SK-N-SH treated with all-trans-retinoic acid at 6 μM for 48 hours (cell line): ENCODE results near the gene HRH1.

ENCODE experiments used
- ATAC-seq: fragments of 200-7000 bp; cut with Tn5 transposase; 3 replicates; pipeline ENCODE4 v1.9.1; 2020; ENCODE audit warnings: mild to moderate bottlenecking, moderate library complexity
- ARNTL ChIP-seq: fragments of 450-650 bp; formaldehyde crosslinking; IDR thresholded peaks from 2 replicates; pipeline ENCODE4 v1.5.0; 2020; ENCODE audit warnings: low read depth, mild to moderate bottlenecking, moderate library complexity, borderline replicate concordance
- BACH2 ChIP-seq: fragments of 250-450 bp; sonication (Bioruptor Pico); IDR thresholded peaks from 2 replicates; pipeline ENCODE4 v1.9.0; 2021; ENCODE audit warnings: mild to moderate bottlenecking, borderline replicate concordance
- CSDC2 ChIP-seq: fragments of 250-450 bp; sonication (Bioruptor Pico); IDR thresholded peaks from 2 replicates; pipeline ENCODE4 v1.5.0; 2020; ENCODE audit warnings: mild to moderate bottlenecking, moderate library complexity
- ESRRG ChIP-seq: fragments of 250-450 bp; sonication (Bioruptor Pico); IDR thresholded peaks from 2 replicates; pipeline ENCODE4 v1.6.1; 2021; ENCODE audit warnings: mild to moderate bottlenecking
- ISL1 ChIP-seq: fragments of 250-450 bp; sonication (Bioruptor Pico); IDR thresholded peaks from 2 replicates; pipeline ENCODE4 v2.1.2; 2022; ENCODE audit warnings: mild to moderate bottlenecking, moderate library complexity
- OSR1 ChIP-seq: fragments of 250-450 bp; sonication (Bioruptor Pico); IDR thresholded peaks from 2 replicates; pipeline ENCODE4 v1.8.0; 2022; ENCODE audit warnings: moderate library complexity, mild to moderate bottlenecking, inconsistent platforms
- PPARA ChIP-seq: fragments of 250-450 bp; sonication (Bioruptor Pico); IDR thresholded peaks from 2 replicates; pipeline ENCODE4 v1.5.0; 2020; ENCODE audit warnings: mild to moderate bottlenecking, borderline replicate concordance
- RARB ChIP-seq: fragments of 250-450 bp; sonication (Bioruptor Pico); IDR thresholded peaks from 2 replicates; pipeline ENCODE4 v1.8.0; 2021; ENCODE audit warnings: mild to moderate bottlenecking, moderate library complexity
- SNAI2 ChIP-seq: fragments of 250-450 bp; sonication (Bioruptor Pico); IDR thresholded peaks from 2 replicates; pipeline ENCODE4 v1.5.0; 2020; ENCODE audit warnings: mild to moderate bottlenecking, moderate library complexity
- TCF4 ChIP-seq: fragments of 250-450 bp; sonication (Bioruptor Pico); IDR thresholded peaks from 2 replicates; pipeline ENCODE4 v1.8.0; 2021; ENCODE audit warnings: mild to moderate bottlenecking, moderate library complexity, borderline replicate concordance
- TOX ChIP-seq: fragments of 250-450 bp; sonication (Bioruptor Pico); IDR thresholded peaks from 2 replicates; pipeline ENCODE4 v1.8.0; 2021; ENCODE audit warnings: mild to moderate bottlenecking, moderate library complexity, borderline replicate concordance
- ZC3H10 ChIP-seq: fragments of 250-450 bp; sonication (Bioruptor Pico); IDR thresholded peaks from 2 replicates; pipeline ENCODE4 v1.5.1; 2021; ENCODE audit warnings: mild to moderate bottlenecking, moderate library complexity
- ZFP30 ChIP-seq: fragments of 450-650 bp; formaldehyde crosslinking; IDR thresholded peaks from 2 replicates; pipeline ENCODE4 v1.5.0; 2022; ENCODE audit warnings: mild to moderate bottlenecking, moderate library complexity
- ZNF565 ChIP-seq: fragments of 450-650 bp; formaldehyde crosslinking; conservative IDR thresholded peaks from 2 replicates; pipeline ENCODE4 v1.5.0; 2020; ENCODE audit warnings: low read depth, mild to moderate bottlenecking, moderate library complexity
- ZNF70 ChIP-seq: fragments of 450-650 bp; formaldehyde crosslinking; IDR thresholded peaks from 2 replicates; pipeline ENCODE4 v1.5.0; 2020; ENCODE audit warnings: mild to moderate bottlenecking, moderate library complexity
- ZNF8 ChIP-seq: fragments of 450-650 bp; formaldehyde crosslinking; IDR thresholded peaks from 2 replicates; pipeline ENCODE4 v1.5.0; 2020; ENCODE audit warnings: mild to moderate bottlenecking, moderate library complexity
- TF ChIP-seq, protein P1 (sequence below): fragments of 250-450 bp; sonication (Bioruptor Pico); IDR thresholded peaks from 2 replicates; pipeline ENCODE4 v1.5.1; 2021; ENCODE audit warnings: mild to moderate bottlenecking, moderate library complexity
- TF ChIP-seq, protein P2 (sequence below): fragments of 250-450 bp; sonication (Bioruptor Pico); IDR thresholded peaks from 2 replicates; pipeline ENCODE4 v1.8.0; 2021; ENCODE audit warnings: low read depth, mild to moderate bottlenecking, moderate library complexity, borderline replicate concordance
- TF ChIP-seq, protein P3 (sequence below): fragments of 250-450 bp; sonication (Bioruptor Pico); IDR thresholded peaks from 2 replicates; pipeline ENCODE4 v1.5.0; 2020; ENCODE audit warnings: mild to moderate bottlenecking, moderate library complexity
- TF ChIP-seq, protein P4 (sequence below): fragments of 250-450 bp; sonication (Bioruptor Pico); IDR thresholded peaks from 2 replicates; pipeline ENCODE4 v1.5.1; 2020; ENCODE audit warnings: low read depth, mild to moderate bottlenecking, moderate library complexity
- TF ChIP-seq, protein P5 (sequence below): fragments of 250-450 bp; sonication (Bioruptor Pico); IDR thresholded peaks from 2 replicates; pipeline ENCODE4 v1.8.0; 2020; ENCODE audit warnings: mild to moderate bottlenecking, moderate library complexity, borderline replicate concordance

Gene HRH1

DNA sequence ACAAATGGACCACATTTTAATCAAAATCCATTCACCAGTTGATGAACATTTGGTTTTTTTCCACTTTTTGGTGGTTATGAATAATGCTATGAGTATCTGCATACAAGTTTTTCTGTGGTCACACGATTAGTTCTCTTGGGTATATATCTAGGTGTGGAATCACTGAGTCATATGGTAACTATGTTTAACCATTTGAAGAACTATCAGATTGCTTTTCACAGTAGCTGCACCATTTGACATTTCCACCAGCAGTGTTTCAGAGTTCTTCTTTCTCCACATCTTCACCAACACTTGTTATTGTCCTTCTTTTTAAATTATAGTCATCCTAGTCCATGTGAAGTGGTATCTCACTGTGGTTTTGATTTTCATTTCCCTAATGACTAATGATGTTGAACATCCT lies 84.6 kb downstream of the HRH1 start:
- peak; percentile 40 for TF ChIP-seq ISL1 (CRISPR knock-in tag)
- TF ChIP-seq OSR1 (CRISPR knock-in tag): no peak
- ATAC-seq: peak; percentile 69

DNA sequence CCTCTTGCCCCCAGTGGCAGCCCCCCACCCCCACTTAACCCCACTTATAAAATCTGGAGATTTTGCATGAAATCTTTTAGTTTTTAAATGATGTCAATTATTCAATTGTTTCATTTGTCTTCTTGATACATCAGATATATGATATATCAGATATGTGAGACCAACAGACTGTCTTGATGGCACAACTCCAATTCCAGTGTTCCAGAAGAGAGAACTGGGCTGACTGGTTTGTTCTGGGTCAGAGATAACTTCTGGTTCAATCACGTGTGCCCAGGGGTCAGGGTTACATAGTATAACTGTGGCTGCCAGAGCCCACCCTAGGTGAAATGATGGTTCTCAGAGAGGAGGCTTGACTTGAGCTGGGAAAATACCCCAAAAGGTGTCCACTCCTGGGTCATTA lies 85.5 kb downstream of the HRH1 start:
- TF ChIP-seq ZNF565: no peak
- no peak for TF ChIP-seq SNAI2 (CRISPR knock-in tag)
- TF ChIP-seq TCF4 (CRISPR knock-in tag): no peak
- TF ChIP-seq, protein P1, sequence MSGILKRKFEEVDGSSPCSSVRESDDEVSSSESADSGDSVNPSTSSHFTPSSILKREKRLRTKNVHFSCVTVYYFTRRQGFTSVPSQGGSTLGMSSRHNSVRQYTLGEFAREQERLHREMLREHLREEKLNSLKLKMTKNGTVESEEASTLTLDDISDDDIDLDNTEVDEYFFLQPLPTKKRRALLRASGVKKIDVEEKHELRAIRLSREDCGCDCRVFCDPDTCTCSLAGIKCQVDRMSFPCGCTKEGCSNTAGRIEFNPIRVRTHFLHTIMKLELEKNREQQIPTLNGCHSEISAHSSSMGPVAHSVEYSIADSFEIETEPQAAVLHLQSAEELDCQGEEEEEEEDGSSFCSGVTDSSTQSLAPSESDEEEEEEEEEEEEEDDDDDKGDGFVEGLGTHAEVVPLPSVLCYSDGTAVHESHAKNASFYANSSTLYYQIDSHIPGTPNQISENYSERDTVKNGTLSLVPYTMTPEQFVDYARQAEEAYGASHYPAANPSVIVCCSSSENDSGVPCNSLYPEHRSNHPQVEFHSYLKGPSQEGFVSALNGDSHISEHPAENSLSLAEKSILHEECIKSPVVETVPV (CRISPR knock-in tag): no peak
- no peak for TF ChIP-seq ZNF8 (CRISPR knock-in tag)
- no peak for TF ChIP-seq ESRRG
- no peak for TF ChIP-seq PPARA (CRISPR knock-in tag)
- TF ChIP-seq ZFP30 (CRISPR knock-in tag): no peak
- TF ChIP-seq ZNF70 (CRISPR knock-in tag): no peak
- TF ChIP-seq ARNTL (CRISPR knock-in tag): no peak
- no peak for ATAC-seq

DNA sequence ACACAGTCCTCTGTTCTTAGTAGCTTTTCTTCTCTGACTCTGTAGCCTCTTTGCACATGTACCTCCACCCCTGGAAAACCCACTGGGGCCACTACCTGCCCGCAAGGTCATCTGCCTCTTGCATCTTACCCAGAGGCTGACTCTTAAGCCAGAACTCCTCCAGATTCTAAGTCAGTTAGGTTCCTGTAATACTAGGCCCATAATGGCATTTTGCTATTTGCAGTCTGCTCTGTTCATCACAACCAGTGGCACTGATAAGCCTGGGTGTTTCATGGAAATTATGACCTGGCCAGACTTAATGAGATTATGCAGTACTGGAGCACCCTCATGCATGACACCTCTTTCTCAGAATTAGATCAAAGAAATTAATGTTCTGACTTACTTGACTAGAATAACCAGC lies 86.2 kb downstream of the HRH1 start:
- no peak for ATAC-seq
- TF ChIP-seq TOX (CRISPR knock-in tag) (no peak), ZNF565 (no peak), ZNF70 (CRISPR knock-in tag) (no peak), ESRRG (no peak), ISL1 (CRISPR knock-in tag) (no peak), PPARA (CRISPR knock-in tag) (no peak), BACH2 (no peak), RARB (no peak), OSR1 (CRISPR knock-in tag) (no peak), CSDC2 (CRISPR knock-in tag) (no peak), ZNF8 (CRISPR knock-in tag) (no peak)
- TF ChIP-seq, protein P2, sequence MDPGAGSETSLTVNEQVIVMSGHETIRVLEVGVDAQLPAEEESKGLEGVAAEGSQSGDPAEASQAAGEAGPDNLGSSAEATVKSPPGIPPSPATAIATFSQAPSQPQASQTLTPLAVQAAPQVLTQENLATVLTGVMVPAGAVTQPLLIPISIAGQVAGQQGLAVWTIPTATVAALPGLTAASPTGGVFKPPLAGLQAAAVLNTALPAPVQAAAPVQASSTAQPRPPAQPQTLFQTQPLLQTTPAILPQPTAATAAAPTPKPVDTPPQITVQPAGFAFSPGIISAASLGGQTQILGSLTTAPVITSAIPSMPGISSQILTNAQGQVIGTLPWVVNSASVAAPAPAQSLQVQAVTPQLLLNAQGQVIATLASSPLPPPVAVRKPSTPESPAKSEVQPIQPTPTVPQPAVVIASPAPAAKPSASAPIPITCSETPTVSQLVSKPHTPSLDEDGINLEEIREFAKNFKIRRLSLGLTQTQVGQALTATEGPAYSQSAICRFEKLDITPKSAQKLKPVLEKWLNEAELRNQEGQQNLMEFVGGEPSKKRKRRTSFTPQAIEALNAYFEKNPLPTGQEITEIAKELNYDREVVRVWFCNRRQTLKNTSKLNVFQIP (CRISPR knock-in tag): no peak
- TF ChIP-seq, protein P3, sequence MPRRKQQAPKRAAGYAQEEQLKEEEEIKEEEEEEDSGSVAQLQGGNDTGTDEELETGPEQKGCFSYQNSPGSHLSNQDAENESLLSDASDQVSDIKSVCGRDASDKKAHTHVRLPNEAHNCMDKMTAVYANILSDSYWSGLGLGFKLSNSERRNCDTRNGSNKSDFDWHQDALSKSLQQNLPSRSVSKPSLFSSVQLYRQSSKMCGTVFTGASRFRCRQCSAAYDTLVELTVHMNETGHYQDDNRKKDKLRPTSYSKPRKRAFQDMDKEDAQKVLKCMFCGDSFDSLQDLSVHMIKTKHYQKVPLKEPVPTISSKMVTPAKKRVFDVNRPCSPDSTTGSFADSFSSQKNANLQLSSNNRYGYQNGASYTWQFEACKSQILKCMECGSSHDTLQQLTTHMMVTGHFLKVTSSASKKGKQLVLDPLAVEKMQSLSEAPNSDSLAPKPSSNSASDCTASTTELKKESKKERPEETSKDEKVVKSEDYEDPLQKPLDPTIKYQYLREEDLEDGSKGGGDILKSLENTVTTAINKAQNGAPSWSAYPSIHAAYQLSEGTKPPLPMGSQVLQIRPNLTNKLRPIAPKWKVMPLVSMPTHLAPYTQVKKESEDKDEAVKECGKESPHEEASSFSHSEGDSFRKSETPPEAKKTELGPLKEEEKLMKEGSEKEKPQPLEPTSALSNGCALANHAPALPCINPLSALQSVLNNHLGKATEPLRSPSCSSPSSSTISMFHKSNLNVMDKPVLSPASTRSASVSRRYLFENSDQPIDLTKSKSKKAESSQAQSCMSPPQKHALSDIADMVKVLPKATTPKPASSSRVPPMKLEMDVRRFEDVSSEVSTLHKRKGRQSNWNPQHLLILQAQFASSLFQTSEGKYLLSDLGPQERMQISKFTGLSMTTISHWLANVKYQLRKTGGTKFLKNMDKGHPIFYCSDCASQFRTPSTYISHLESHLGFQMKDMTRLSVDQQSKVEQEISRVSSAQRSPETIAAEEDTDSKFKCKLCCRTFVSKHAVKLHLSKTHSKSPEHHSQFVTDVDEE: no peak
- TF ChIP-seq, protein P4, sequence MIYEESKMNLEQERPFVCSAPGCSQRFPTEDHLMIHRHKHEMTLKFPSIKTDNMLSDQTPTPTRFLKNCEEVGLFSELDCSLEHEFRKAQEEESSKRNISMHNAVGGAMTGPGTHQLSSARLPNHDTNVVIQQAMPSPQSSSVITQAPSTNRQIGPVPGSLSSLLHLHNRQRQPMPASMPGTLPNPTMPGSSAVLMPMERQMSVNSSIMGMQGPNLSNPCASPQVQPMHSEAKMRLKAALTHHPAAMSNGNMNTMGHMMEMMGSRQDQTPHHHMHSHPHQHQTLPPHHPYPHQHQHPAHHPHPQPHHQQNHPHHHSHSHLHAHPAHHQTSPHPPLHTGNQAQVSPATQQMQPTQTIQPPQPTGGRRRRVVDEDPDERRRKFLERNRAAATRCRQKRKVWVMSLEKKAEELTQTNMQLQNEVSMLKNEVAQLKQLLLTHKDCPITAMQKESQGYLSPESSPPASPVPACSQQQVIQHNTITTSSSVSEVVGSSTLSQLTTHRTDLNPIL (CRISPR knock-in tag): no peak

DNA sequence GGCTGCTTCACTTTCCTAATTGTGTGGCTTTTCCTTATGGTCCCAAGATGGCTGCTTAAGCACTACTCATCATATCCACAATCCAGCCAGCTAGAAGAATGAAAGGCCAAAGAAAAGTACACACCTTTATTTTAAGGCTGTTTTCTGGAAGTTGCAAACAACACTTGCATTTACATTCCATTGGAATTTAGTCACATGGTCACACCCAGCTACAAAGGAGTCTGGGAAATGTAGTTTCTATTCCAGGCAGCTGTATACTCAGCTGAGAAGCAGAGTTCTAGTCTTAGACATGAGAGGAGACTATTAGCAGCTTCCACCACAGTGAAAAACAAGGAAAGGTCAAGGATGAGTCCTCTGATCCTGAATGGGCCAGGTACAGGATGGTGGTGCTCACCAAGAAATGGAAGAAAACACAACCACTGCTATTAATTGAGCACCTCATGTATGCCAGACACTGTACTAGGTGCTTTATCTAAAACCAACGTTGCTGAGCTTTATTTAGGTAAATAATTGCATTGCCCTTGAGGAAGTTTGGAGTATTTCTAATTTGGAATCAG lies 89.9 kb downstream of the HRH1 start:
- peak; percentile 74 for ATAC-seq
- TF ChIP-seq ZNF565: no peak

DNA sequence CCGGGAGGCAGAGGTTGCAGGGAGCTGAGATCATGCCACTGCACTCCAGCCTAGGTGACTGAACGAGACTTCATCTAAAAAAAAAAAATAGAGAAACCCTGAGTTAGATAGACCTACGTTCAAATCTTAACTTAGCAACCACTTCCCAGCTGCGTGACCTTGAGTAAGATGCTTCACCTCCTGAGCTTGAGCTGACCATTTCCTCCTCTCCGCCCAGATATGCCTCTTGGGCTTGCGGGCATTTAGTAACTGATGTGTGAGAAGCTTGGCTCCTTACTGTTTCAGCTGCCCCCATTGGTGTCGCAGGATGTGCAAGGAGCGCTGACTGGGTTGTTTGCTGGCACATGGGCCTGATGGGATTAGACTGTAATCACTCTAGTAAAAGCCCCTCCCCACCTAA lies 91.0 kb downstream of the HRH1 start:
- no peak for ATAC-seq
- TF ChIP-seq, protein P3: no peak
- TF ChIP-seq ISL1 (CRISPR knock-in tag) (no peak), RARB (no peak), CSDC2 (CRISPR knock-in tag) (no peak), ZFP30 (CRISPR knock-in tag) (no peak), ZC3H10 (CRISPR knock-in tag) (no peak), TCF4 (CRISPR knock-in tag) (no peak), ZNF8 (CRISPR knock-in tag) (no peak)
- TF ChIP-seq, protein P4 (CRISPR knock-in tag): no peak
- TF ChIP-seq, protein P5, sequence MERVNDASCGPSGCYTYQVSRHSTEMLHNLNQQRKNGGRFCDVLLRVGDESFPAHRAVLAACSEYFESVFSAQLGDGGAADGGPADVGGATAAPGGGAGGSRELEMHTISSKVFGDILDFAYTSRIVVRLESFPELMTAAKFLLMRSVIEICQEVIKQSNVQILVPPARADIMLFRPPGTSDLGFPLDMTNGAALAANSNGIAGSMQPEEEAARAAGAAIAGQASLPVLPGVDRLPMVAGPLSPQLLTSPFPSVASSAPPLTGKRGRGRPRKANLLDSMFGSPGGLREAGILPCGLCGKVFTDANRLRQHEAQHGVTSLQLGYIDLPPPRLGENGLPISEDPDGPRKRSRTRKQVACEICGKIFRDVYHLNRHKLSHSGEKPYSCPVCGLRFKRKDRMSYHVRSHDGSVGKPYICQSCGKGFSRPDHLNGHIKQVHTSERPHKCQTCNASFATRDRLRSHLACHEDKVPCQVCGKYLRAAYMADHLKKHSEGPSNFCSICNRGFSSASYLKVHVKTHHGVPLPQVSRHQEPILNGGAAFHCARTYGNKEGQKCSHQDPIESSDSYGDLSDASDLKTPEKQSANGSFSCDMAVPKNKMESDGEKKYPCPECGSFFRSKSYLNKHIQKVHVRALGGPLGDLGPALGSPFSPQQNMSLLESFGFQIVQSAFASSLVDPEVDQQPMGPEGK (CRISPR knock-in tag): no peak
